IgD-negative memory B cell (primary cell): Measurements from ENCODE around the gene MYL6B. TPM values are rescaled to one million over a fixed set of nuclear protein-coding genes. Genes with fewer than 3 reads are reported as not detected.

ENCODE experiments used
- H3K27ac Mint-ChIP-seq, 3 donors: one replicate each; pipeline ENCODE4 v1.8.0; 2020 to 2022; ENCODE audit warnings: mild to moderate bottlenecking in 3 of 3, mixed read lengths in 3 of 3, moderate library complexity in 1 of 3
- H3K27me3 Mint-ChIP-seq: one replicate; pipeline ENCODE4 v1.8.0; 2021; ENCODE audit warnings: mixed read lengths
- H3K36me3 Mint-ChIP-seq: one replicate; pipeline ENCODE4 v1.8.0; 2020; ENCODE audit warnings: mild to moderate bottlenecking, mixed read lengths
- H3K4me1 Mint-ChIP-seq, 3 donors: one replicate each; pipeline ENCODE4 v1.8.0; 2020 to 2022; ENCODE audit warnings: mixed read lengths in 3 of 3, mild to moderate bottlenecking in 1 of 3
- H3K4me3 Mint-ChIP-seq, 4 donors: one replicate each; pipeline ENCODE4 v1.8.0; 2020 to 2022; ENCODE audit warnings: mild to moderate bottlenecking in 4 of 4, mixed read lengths in 4 of 4, moderate library complexity in 3 of 4
- H3K9me3 Mint-ChIP-seq, 3 donors: one replicate each; pipeline ENCODE4 v1.8.0; 2020 to 2021; ENCODE audit warnings: mixed read lengths in 3 of 3, mild to moderate bottlenecking in 1 of 3
- polyA plus RNA-seq: library from polyadenylated mRNA; unstranded; fragments of 300-500 nt; fragmentation: Illumina TruSeq; gene quantifications from one replicate; pipeline ENCODE4 v1.2.3, GENCODE V29; 2021

MYL6B gene
- polyA plus RNA-seq, 1 donor from 2014 or later = 25.2 TPM

DNA sequence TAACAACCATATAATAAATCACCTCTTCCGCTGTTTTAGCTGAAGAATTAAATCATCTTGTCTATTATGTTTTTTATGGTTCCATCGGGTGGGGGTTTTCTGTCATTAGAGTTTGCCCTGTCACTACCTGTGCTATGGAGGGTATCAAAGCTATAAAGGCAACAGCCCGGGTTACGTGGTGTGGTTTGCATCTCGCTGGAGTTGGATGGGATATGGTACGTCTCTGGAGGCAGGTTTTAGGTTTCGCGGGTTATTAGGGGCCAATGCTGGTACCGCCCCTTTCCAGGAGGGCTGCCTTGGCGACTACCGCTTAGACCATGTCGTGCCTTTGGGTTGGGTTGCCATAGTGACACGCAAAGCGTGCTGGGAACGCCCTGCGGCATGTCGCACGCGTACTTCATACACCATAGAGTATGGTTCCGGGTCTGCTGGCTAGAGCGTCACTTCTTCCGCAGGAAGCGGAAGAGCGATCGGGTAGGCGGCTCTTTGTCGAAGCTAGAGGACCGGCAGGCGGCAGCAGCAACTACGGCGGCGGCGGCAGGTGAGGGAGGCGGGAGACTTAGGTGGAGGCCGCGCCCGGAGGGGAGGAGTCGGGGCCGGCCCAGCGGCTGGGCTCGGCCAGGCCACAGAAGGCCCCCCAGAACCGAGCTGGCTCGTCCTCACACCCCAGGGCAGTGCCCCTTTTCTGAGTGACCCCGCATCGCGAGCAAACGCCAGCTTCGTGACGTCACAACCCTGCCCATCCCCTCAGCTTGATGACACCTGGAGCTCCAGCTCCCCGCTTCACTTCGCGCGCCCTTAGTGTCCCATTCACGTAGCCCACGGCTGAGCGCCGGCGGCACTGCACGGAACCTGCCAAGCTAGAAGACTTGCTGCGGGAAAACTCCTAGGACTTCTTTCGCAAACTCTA lies 34.4 kb upstream of the MYL6B start, which contains the start of gene ZC3H10:
ZC3H10 (plus strand) TSS at position 489 of the 910 bp plus-strand sequence. CDS start 2,297 bp downstream, outside the sequence.
- Mint-ChIP-seq H3K36me3 (peaks cover 10% of the 10 kb centered on the region), H3K4me3 (peak within 1 kb of the TSS; percentile 85 to 99 (median 96)), H3K27me3 (no peaks in the 10 kb centered on the region), H3K27ac (peak within 1 kb of the TSS; percentile 88 to 99 (median 96)), H3K4me1 (peaks cover 18 to 24% (median 23%) of the 10 kb centered on the region in 3 donors), H3K9me3 (no peaks in the 10 kb centered on the region)

DNA sequence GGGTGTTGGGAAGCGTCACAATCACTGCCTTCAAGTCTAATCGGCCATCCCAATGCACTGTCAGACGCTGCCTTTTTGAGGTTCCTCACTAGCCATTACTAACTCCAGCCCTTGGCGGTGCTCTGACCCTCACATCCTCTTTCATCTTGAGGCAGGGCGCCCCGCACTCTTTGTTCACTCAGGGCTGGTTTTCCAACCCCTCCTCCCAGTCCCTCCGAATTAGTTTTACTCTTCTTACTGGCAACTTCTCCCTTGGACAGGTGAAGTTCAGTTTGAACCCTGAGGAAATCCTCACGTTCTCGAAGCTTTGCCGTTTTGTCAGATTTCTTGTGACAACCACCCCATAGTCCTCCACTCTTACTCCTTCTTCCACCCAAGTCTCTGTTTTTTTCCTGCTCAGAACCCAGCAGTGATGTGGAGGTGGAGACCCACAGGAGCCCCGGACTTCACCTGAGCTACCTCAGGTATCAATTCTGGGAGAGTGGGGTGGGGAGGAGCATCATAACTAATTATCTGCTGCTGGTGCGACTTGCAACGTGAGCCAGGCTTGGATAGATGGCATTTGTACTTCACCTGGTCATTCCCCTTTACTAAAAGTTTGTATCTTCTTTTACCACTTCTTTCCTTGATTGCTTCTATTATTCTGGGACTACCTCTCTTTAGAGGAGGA lies 33.6 kb upstream of the MYL6B start:
- Mint-ChIP-seq H3K9me3 (no peaks in the 10 kb centered on the region), H3K27ac (peak overlapping the region; percentile 88 to 99 (median 96)), H3K4me3 (peak overlapping the region; percentile 85 to 99 (median 96)), H3K36me3 (peaks cover 8% of the 10 kb centered on the region), H3K27me3 (no peaks in the 10 kb centered on the region), H3K4me1 (peaks cover 18 to 24% (median 23%) of the 10 kb centered on the region in 3 donors)

DNA sequence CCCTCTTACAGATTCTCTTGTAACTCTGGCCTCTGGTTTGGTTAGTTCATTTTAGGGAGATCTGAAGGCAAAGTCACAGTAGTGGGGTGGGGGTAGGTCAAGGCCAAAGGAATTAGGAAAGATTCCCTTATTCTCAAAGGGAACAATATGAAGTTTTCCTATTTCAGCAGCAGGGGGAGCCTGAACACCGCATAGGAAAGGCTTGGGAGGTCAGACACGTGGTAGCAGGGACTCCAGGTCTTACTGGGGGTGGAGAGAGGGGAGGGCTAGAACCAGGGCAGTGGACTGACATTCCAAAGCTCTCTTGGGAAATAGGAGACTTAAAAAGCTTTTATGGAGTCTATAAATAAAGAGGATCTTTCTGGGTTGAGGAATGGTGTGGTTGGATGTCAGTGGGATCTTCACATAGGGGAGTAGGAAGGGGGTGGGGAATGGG lies 33.0 kb upstream of the MYL6B start:
- H3K27me3 Mint-ChIP-seq = no peaks in the 10 kb centered on the region
- peaks cover 18 to 26% (median 23%) of the 10 kb centered on the region in 3 donors for H3K4me1 Mint-ChIP-seq
- peak overlapping the region; percentile 85 to 99 (median 96) for H3K4me3 Mint-ChIP-seq
- peak overlapping the region; percentile 65 to 99 (median 88) for H3K27ac Mint-ChIP-seq
- H3K36me3 Mint-ChIP-seq = peaks cover 8% of the 10 kb centered on the region
- H3K9me3 Mint-ChIP-seq = no peaks in the 10 kb centered on the region

DNA sequence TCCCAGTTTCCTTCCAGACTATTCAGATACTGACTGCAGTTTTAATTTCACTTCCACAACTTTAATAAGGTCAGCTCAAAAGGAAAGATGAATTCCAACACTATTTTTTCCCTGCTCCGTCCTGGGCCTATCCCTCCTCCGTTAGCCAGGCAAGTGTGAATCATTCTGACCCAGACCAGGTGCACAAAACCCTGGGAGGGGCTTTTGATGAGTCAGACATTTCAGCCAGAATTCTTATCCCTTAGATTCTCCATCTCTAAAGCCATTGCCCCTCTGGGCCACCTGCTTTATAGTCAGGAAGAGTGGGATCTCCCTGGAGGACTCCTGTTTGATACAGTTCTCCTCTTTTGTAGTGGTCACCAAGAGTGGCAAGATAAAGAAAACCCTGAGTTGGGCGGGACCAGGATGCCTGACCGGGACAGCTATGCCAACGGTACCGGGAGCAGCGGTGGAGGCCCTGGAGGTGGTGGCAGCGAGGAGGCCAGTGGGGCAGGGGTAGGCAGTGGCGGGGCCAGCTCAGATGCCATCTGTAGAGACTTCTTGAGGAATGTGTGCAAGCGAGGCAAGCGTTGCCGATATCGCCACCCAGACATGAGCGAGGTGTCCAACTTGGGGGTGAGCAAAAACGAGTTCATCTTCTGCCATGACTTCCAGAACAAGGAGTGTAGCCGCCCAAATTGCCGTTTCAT lies 32.1 kb upstream of the MYL6B start:
- Mint-ChIP-seq H3K4me1 (peaks cover 18 to 27% (median 22%) of the 10 kb centered on the region in 3 donors), H3K27me3 (no peaks in the 10 kb centered on the region), H3K9me3 (no peaks in the 10 kb centered on the region), H3K4me3 (no peak overlapping the region), H3K27ac (no peak overlapping the region), H3K36me3 (peaks cover 8% of the 10 kb centered on the region)

DNA sequence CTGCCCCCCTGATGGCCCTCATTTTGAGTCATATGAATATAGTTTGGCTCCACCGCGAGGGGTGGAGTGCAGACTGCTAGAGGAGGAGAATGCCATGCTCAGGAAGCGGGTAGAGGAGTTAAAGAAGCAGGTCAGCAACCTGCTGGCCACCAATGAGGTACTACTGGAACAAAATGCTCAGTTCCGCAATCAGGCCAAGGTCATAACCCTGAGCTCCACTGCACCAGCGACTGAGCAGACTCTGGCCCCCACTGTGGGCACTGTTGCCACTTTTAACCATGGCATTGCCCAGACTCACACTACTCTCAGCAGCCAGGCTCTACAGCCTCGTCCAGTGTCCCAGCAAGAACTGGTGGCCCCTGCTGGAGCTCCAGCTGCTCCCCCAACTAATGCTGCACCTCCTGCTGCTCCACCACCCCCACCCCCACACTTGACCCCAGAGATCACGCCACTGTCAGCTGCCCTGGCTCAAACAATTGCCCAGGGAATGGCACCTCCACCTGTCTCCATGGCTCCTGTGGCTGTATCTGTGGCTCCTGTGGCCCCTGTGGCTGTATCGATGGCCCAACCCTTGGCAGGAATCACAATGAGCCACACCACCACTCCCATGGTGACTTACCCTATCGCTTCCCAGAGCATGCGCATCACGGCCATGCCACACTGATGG lies 31.1 kb upstream of the MYL6B start:
- no peak overlapping the region for H3K4me3 Mint-ChIP-seq
- H3K4me1 Mint-ChIP-seq = peaks cover 22 to 28% (median 24%) of the 10 kb centered on the region in 3 donors
- no peaks in the 10 kb centered on the region for H3K27me3 Mint-ChIP-seq
- no peak overlapping the region for H3K27ac Mint-ChIP-seq
- H3K36me3 Mint-ChIP-seq = peaks cover 8% of the 10 kb centered on the region
- H3K9me3 Mint-ChIP-seq = no peaks in the 10 kb centered on the region

DNA sequence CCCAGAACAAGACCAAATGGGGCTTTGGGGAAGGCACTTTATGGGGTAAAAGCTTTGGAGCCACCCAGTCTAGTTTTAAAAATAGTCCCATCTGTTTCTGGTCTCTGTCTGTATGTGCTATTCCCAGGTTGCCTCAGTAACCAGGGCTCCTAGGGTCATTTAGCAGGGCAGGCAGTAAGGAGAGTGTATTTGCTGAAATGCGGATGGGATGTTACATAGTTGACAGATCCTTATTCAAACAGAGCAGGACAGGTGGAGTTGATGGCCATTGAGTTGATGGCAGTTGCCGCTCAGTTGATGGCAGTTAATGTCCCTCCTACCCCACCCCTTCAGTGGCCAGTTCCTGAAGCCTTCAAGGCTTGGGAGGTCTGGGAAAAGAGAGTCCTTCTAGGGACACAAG lies 29.8 kb upstream of the MYL6B start:
- H3K27ac Mint-ChIP-seq = no peak overlapping the region

DNA sequence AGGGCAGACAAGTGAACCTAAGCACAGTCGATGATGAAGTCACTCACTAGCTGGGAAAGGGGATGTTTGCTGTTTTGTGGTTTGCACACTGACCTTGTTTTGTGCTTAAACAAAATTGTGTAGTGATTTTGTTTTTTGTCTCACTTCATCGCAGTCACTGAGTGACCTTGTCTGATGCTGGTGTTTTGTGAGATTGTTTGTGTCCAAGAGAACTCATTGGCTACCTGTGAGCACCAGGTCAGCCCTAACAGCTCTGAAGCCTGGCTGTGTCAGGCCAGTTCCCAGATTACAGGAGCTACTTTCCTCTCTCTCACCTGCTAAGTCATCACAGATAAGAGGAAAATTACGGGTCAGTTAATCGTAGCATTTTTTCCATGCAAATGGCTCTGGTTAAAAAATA lies 28.3 kb upstream of the MYL6B start:
- peaks cover 2% of the 10 kb centered on the region for H3K36me3 Mint-ChIP-seq
- peaks cover 2% of the 10 kb centered on the region for H3K27me3 Mint-ChIP-seq
- peak overlapping the region in 1 of 4 donors; percentile 8 for H3K4me3 Mint-ChIP-seq
- H3K4me1 Mint-ChIP-seq = peaks cover 22 to 29% (median 25%) of the 10 kb centered on the region in 3 donors
- peak overlapping the region in 2 of 3 donors; percentile 55 to 62 for H3K27ac Mint-ChIP-seq
- no peaks in the 10 kb centered on the region for H3K9me3 Mint-ChIP-seq

More for the DNA sequence above, 29.8 kb upstream of the MYL6B start:
- Mint-ChIP-seq H3K4me1 (peaks cover 27 to 39% (median 31%) of the 10 kb centered on the region in 3 donors), H3K27me3 (peaks cover under 1% of the 10 kb centered on the region), H3K4me3 (peak overlapping the region in 1 of 4 donors; percentile 3), H3K9me3 (no peaks in the 10 kb centered on the region), H3K36me3 (peaks cover 4% of the 10 kb centered on the region)

DNA sequence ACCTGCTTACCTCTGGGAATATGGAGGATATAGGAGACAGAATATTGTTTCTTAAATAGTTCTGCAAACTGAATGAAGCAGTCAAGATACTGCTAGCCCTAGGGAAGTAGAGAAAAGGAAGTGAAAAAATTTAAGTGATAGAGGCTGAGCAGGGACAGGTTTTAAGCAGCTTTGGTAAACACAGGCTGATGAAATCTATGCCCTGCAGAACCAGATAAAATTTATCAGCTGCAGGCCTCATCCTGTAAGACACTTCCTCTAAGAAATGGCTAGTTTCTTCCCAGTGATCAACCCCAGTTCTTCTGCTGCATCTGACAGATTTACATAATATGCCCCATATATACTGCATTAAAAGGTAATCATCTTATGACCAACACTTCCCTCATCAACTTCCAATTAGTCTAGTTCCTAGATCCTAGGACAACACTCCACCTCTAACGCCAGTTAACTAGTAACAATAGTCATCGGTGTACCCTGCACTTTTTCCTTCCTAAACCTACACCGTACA lies 25.6 kb upstream of the MYL6B start:
- Mint-ChIP-seq H3K9me3 (no peaks in the 10 kb centered on the region), H3K4me1 (peaks cover 31 to 38% (median 33%) of the 10 kb centered on the region in 3 donors), H3K36me3 (peaks cover 8% of the 10 kb centered on the region), H3K27me3 (peaks cover 2% of the 10 kb centered on the region), H3K4me3 (peak overlapping the region; percentile 74 to 99 (median 96)), H3K27ac (peak overlapping the region; percentile 92 to 98 (median 95))

DNA sequence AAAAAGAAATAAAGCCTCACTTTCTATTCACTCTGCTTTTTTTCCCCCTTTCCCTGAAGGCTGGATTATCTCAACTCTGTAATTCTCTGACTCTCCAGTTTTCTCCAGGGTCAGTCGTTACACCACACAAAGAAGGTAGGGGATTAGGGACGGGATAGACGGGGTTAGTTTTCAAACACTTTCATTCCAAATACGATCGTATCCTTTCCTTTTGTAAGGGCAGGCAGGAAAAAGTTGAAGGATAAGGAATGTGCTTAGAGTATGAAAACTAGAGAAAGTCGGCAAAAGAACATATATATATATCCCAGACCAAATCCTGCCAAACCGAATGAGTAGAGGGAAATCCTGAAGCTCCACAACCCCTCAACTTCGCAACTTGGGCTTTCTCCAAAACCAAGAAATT lies 24.9 kb upstream of the MYL6B start:
- peaks cover 2% of the 10 kb centered on the region for H3K27me3 Mint-ChIP-seq
- H3K4me1 Mint-ChIP-seq = peaks cover 32 to 39% (median 33%) of the 10 kb centered on the region in 3 donors
- H3K36me3 Mint-ChIP-seq = peaks cover 9% of the 10 kb centered on the region
- H3K9me3 Mint-ChIP-seq = no peaks in the 10 kb centered on the region
- peak overlapping the region; percentile 93 to 99 (median 98) for H3K4me3 Mint-ChIP-seq
- peak overlapping the region; percentile 92 to 98 (median 95) for H3K27ac Mint-ChIP-seq

DNA sequence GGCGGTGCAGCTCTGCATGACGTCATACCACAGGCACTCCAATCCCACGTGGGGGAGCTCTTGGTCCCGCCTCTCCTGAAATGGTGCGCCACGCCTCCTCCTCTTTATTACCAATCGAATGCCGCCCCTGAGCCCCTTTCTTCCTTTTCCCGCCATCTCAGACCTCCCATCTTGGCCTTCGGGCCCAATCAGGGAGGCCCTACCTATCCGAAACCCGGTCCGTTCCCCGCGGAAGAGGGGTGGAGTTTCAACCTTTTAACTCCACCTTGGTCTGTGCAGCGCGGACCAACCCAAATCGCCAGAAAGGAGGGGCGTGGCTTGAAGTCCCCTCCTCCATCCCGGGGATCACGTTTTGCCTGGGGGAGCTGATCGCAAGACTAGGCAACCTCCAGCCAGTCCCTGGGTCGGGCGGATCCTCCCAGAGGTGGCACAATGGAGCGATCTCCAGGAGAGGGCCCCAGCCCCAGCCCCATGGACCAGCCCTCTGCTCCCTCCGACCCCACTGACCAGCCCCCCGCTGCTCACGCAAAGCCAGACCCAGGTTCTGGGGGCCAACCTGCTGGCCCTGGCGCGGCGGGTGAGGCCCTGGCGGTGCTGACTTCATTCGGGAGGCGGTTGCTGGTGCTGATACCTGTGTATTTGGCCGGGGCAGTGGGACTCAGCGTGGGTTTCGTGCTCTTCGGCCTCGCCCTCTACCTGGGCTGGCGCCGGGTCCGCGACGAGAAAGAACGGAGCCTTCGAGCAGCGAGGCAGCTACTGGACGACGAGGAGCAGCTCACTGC lies 24.3 kb upstream of the MYL6B start, which contains the start of gene ESYT1:
ESYT1 (plus strand) TSS at position 380 of the 782 bp plus-strand sequence; CDS start at position 433, 53 bp downstream.
- Mint-ChIP-seq H3K9me3 (no peaks in the 10 kb centered on the region), H3K36me3 (peaks cover 9% of the 10 kb centered on the region), H3K27ac (peak within 1 kb of the TSS; percentile 92 to 98 (median 95)), H3K4me1 (peaks cover 32 to 39% (median 33%) of the 10 kb centered on the region in 3 donors), H3K4me3 (peak within 1 kb of the TSS; percentile 93 to 99 (median 98)), H3K27me3 (peaks cover 2% of the 10 kb centered on the region)

DNA sequence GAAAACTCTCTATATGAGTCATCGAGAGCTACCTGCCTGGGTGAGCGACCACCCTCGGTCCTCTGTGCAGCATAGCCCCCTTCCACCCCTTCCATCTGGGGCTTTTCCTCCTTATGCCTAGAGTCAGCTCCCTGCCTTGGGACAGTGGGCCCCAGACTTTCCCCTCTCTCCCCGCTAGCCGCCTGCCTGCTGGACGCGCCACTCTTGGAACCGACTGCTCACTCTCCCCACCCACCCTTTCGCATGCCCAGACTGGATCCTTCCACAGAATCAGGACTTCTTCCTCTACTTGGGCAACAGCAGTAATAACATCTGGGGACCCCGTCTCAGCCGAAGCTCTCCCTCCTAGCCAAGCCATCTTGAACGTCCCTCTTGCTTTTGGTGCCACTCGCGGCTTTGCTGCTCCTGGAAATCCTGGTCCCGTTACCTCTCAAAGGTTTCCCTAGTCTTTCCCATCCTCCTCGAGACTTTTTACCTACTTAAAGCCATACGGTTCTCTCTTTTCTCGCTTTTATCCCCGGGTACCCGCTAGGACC lies 23.6 kb upstream of the MYL6B start:
- peaks cover 2% of the 10 kb centered on the region for H3K27me3 Mint-ChIP-seq
- H3K4me1 Mint-ChIP-seq = peaks cover 32 to 39% (median 33%) of the 10 kb centered on the region in 3 donors
- H3K36me3 Mint-ChIP-seq = peaks cover 9% of the 10 kb centered on the region
- H3K4me3 Mint-ChIP-seq = peak overlapping the region; percentile 93 to 99 (median 98)
- H3K27ac Mint-ChIP-seq = peak overlapping the region; percentile 92 to 98 (median 95)
- no peaks in the 10 kb centered on the region for H3K9me3 Mint-ChIP-seq

DNA sequence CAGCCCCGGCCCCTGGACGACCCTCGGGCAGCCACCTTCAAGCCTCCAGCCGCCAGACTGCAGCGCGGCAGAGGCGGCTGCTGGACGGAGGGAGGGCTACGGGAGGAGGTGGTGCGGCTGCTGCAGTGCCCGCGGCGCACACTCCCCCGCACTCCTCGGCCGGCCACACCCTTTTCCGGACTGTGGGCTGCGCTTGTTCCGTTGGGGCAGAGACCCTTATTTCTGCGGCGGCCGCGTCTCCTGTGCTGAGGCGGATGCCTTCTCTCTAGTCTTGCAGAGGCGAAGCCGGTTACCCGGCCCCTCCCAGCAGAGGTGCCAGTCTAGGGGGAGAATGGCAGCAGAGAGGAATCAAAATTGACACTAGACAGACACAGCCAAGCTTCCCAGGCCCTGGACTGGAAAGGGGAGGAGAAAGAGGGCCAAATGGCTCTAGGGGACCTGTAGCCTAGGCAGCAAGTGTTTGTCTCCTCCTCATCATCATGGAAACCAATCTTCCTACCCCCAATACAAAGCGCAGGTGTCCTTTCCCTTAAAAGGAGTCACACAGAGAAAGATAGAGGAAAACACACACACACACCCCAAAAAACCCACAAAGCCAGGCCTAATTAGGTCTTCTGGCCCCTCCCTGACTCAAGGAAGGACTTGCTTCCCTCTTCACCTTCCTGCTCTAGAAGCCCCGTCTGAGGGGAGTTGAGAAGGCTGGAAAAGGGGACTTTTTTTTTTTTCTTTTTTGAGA lies 23.0 kb upstream of the MYL6B start:
- Mint-ChIP-seq H3K4me1 (peaks cover 32 to 38% (median 33%) of the 10 kb centered on the region in 3 donors), H3K27me3 (peaks cover 2% of the 10 kb centered on the region), H3K4me3 (peak overlapping the region; percentile 93 to 99 (median 98)), H3K36me3 (peaks cover 9% of the 10 kb centered on the region), H3K27ac (peak overlapping the region; percentile 92 to 98 (median 95)), H3K9me3 (no peaks in the 10 kb centered on the region)
